Measurements from ENCODE around the gene WSCD2. TPM values are rescaled to one million over a fixed set of nuclear protein-coding genes. Genes with fewer than 3 reads are reported as not detected.

Gene WSCD2
- polyA plus RNA-seq, 1 of the 3 experiments (the other 2 are of a cell fraction), result 0.03 TPM

DNA sequence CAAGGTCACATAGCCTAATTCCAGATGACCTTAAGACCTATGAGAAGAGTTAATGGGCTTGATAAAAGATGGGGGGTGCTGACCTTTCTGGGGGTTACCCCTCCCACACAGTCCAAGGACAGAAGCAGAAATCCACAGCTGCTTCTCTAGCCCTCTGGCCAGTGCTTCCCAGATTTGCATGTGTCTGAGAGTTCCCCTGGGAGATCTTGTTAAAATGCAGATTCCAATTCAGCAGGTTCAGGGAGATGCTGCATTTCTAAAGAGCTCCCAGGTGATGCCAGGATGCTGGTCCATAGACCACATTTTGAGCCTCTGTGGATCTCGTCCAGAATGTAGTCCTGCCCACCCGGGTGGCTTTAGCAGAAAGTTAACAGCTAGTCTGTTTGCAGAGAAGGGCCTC, 82.1 kb downstream of the WSCD2 start:
- ChIA-PET POLR2A (interaction anchor here (1.0 kb wide), 1 partner anchor 18 kb away, joined by 3 read pairs; no protein-coding TSS in a partner anchor), CTCF (interaction anchor here (0.8 to 2.5 kb wide), 7 partner anchors 8 to 246 kb away, joined by 3 to 15 read pairs (median 4); no protein-coding TSS in a partner anchor)
- Histone ChIP-seq H3K36me3 (replicated peaks in 1 of 2; ENCODE audit: control insufficient read depth in 1 of 2, insufficient read depth in 2 of 2, low read length in 1 of 2) (no peaks in the 10 kb centered on the region), H4K20me1 (ENCODE audit: insufficient read depth) (no peaks in the 10 kb centered on the region), H3K9me3 (no peaks in the 10 kb centered on the region), H2AFZ (ENCODE audit: low read depth) (no peak overlapping the region), H3K9me2 (no peaks in the 10 kb centered on the region), H3K4me1 (ENCODE audit: control insufficient read depth in 1 of 2, insufficient read depth in 2 of 2, low read depth in 1 of 2, low read length in 1 of 2) (peaks cover 0 to 27% of the 10 kb centered on the region in 2 experiments; a peak in 1 of 4 replicates), H3F3A (replicated peaks; ENCODE audit: insufficient read depth) (no peaks in the 10 kb centered on the region), H3K79me2 (ENCODE audit: insufficient read depth) (no peaks in the 10 kb centered on the region), H3K9ac (no peak overlapping the region), H3K4me2 (no peak overlapping the region), H3K27ac (ENCODE audit: low read depth in 2 of 2, low read length in 1 of 2) (peak overlapping the region in 1 of 2 experiments; percentile 67; a peak in 2 of 4 replicates), H3K27me3 (ENCODE audit: insufficient read depth) (no peaks in the 10 kb centered on the region), H3K4me3 (ENCODE audit: low read depth in 2 of 2, low read length in 1 of 2) (no peak overlapping the region)
- DNase-seq, result peak; percentile 49
- TF ChIP-seq NFIC (IDR thresholded peaks at IDR 0.05; ENCODE audit: borderline replicate concordance) (no peak), TEAD4 (IDR thresholded peaks at IDR 0.05; ENCODE audit: borderline replicate concordance, insufficient read depth) (no peak)
- no CpG with 5 or more reads among the region's 2 CpGs for WGBS (ENCODE audit: low lambda C conversion rate)

DNA sequence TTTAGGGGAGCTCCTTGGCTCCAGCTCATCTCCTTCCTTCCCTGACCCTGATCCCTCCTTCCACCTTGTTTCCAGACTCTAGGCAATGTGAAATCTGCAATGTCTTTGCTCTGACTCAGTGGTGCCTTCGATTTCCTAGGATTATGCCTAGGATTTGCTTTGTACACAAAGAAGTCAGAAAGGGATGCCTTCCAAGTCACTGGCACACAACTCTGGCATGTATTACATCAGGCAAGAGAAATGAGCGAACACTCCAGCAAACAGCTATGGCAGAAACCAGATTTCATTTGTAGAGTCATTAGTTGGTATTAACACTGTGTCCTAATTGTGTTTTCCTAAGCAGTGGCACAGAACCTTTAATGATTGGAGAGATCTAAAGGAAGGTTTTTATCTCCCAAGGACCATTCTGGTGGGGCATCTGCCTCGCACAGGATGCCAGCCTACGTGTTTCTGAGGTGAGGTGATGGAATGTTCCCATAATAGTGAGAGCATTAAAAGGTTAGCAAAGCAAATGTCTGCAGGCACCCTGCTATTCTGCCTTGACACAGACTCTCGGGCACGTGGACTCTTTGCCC, 84.9 kb downstream of the WSCD2 start:
- Histone ChIP-seq H2AFZ (ENCODE audit: low read depth) (no peak overlapping the region), H3K36me3 (replicated peaks in 1 of 2; ENCODE audit: control insufficient read depth in 1 of 2, insufficient read depth in 2 of 2, low read length in 1 of 2) (no peaks in the 10 kb centered on the region), H3K27ac (ENCODE audit: low read depth in 2 of 2, low read length in 1 of 2) (no peak overlapping the region), H3K9me3 (no peaks in the 10 kb centered on the region), H3K27me3 (ENCODE audit: insufficient read depth) (no peaks in the 10 kb centered on the region), H3K79me2 (ENCODE audit: insufficient read depth) (no peaks in the 10 kb centered on the region), H3F3A (replicated peaks; ENCODE audit: insufficient read depth) (no peaks in the 10 kb centered on the region), H3K4me1 (ENCODE audit: control insufficient read depth in 1 of 2, insufficient read depth in 2 of 2, low read depth in 1 of 2, low read length in 1 of 2) (peaks cover 0 to 34% of the 10 kb centered on the region in 2 experiments; a peak in 1 of 4 replicates), H3K9me2 (no peaks in the 10 kb centered on the region), H4K20me1 (ENCODE audit: insufficient read depth) (no peaks in the 10 kb centered on the region), H3K9ac (no peak overlapping the region), H3K4me3 (ENCODE audit: low read depth in 2 of 2, low read length in 1 of 2) (no peak overlapping the region), H3K4me2 (no peak overlapping the region)
- WGBS (ENCODE audit: low lambda C conversion rate), result 9% methylated on average over 6 of the region's 6 CpGs
- TF ChIP-seq, protein P1, sequence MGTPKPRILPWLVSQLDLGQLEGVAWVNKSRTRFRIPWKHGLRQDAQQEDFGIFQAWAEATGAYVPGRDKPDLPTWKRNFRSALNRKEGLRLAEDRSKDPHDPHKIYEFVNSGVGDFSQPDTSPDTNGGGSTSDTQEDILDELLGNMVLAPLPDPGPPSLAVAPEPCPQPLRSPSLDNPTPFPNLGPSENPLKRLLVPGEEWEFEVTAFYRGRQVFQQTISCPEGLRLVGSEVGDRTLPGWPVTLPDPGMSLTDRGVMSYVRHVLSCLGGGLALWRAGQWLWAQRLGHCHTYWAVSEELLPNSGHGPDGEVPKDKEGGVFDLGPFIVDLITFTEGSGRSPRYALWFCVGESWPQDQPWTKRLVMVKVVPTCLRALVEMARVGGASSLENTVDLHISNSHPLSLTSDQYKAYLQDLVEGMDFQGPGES (IDR thresholded peaks at IDR 0.05; ENCODE audit: low read depth, low read length), result no peak
- TF ChIP-seq FOSL2 (IDR thresholded peaks at IDR 0.05; ENCODE audit: borderline replicate concordance, low read depth) (no peak), MEF2A (IDR thresholded peaks at IDR 0.05; ENCODE audit: borderline replicate concordance, low read depth) (no peak), RFX5 (IDR thresholded peaks at IDR 0.05; ENCODE audit: low read length) (no peak), RXRA (IDR thresholded peaks at IDR 0.05; ENCODE audit: borderline replicate concordance, low read depth) (no peak), ELF1 (IDR thresholded peaks at IDR 0.05) (no peak), RAD21 (IDR thresholded peaks at IDR 0.05; ENCODE audit: low read length) (no peak), EZH2phosphoT487 (IDR thresholded peaks at IDR 0.05; ENCODE audit: borderline replicate concordance, low read depth) (no peak), NRF1 (IDR thresholded peaks at IDR 0.05; ENCODE audit: low read depth, low read length) (no peak), CHD2 (IDR thresholded peaks at IDR 0.05; ENCODE audit: low read length, partially characterized antibody) (no peak), GABPA (IDR thresholded peaks at IDR 0.05; ENCODE audit: low read depth) (no peak), GATA2 (CRISPR knock-in tag; IDR thresholded peaks at IDR 0.05) (no peak), POLR2AphosphoS5 (IDR thresholded peaks at IDR 0.05; ENCODE audit: low read depth, low read length) (no peak), EP300 (IDR thresholded peaks at IDR 0.05; ENCODE audit: borderline replicate concordance in 1 of 2, low read depth in 1 of 2, low read length in 1 of 2) (no peak), TAF1 (IDR thresholded peaks at IDR 0.05; ENCODE audit: borderline replicate concordance, low read depth, low read length) (no peak), MXI1 (IDR thresholded peaks at IDR 0.05; ENCODE audit: low read depth, low read length) (no peak), FOXJ3 (CRISPR knock-in tag; IDR thresholded peaks at IDR 0.05) (no peak), SMC3 (IDR thresholded peaks at IDR 0.05; ENCODE audit: low read depth, low read length) (no peak)
- TF ChIP-seq, protein P2, sequence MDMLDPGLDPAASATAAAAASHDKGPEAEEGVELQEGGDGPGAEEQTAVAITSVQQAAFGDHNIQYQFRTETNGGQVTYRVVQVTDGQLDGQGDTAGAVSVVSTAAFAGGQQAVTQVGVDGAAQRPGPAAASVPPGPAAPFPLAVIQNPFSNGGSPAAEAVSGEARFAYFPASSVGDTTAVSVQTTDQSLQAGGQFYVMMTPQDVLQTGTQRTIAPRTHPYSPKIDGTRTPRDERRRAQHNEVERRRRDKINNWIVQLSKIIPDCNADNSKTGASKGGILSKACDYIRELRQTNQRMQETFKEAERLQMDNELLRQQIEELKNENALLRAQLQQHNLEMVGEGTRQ (IDR thresholded peaks at IDR 0.05; ENCODE audit: borderline replicate concordance, low read depth, low read length), result no peak
- POLR2A ChIA-PET, result no interaction called here
- CTCF ChIA-PET, result interaction anchor here (1.1 to 2.5 kb wide), 4 partner anchors 8 to 19 kb away, joined by 3 to 15 read pairs (median 4); no protein-coding TSS in a partner anchor
- DNase-seq, result no peak

Data from SK-N-SH (cell line).